DOHH2 (cell line): ENCODE results near the gene C3orf20.

Experiments used
- H3F3A ChIP-seq: fragments of 200-600 bp; sonication (generic), shearing (Covaris generic); 2 replicates; pipeline ENCODE4 v1.6.0; 2016; ENCODE audit warnings: antibody characterized with exemption, mild to moderate bottlenecking; ENCODE audit not compliant: control insufficient read depth, insufficient read depth
- H3K27ac ChIP-seq: fragments of 200-600 bp; sonication (generic); 2 replicates; pipeline ENCODE4 v1.5.1; 2014; ENCODE audit warnings: low read depth, mild to moderate bottlenecking, low read length, moderate library complexity
- H3K27me3 ChIP-seq: fragments of 200-600 bp; sonication (generic); 2 replicates; pipeline ENCODE4 v1.6.1; 2014; ENCODE audit warnings: mild to moderate bottlenecking, low read length, mixed read lengths; ENCODE audit not compliant: control insufficient read depth
- H3K36me3 ChIP-seq: fragments of 200-600 bp; sonication (generic); 2 replicates; pipeline ENCODE4 v1.6.1; 2014; ENCODE audit warnings: mild to moderate bottlenecking, low read length, moderate library complexity, mixed read lengths; ENCODE audit not compliant: control insufficient read depth
- H3K4me1 ChIP-seq: fragments of 200-600 bp; sonication (generic); 2 replicates; pipeline ENCODE4 v1.6.1; 2014; ENCODE audit warnings: mild to moderate bottlenecking, low read length, mixed read lengths; ENCODE audit not compliant: control insufficient read depth
- H3K4me2 ChIP-seq: fragments of 200-600 bp; sonication (generic); 2 replicates; pipeline ENCODE4 v1.6.0; 2014; ENCODE audit warnings: mild to moderate bottlenecking, low read length, moderate library complexity
- H3K4me3 ChIP-seq: fragments of 200-600 bp; sonication (generic); 2 replicates; pipeline ENCODE4 v1.5.1; 2014; ENCODE audit warnings: mild to moderate bottlenecking, low read length, mixed read lengths
- H3K79me2 ChIP-seq: fragments of 200-600 bp; sonication (generic); 2 replicates; pipeline ENCODE4 v1.6.1; 2014; ENCODE audit warnings: mild to moderate bottlenecking, low read length, mixed read lengths; ENCODE audit not compliant: control insufficient read depth
- H3K9me2 ChIP-seq: fragments of 200-600 bp; sonication (generic); replicated peaks from 2 replicates; pipeline ENCODE4 v1.6.1; 2014; ENCODE audit warnings: mild to moderate bottlenecking, low read length, mixed read lengths; ENCODE audit not compliant: control insufficient read depth
- H3K9me3 ChIP-seq: fragments of 200-600 bp; sonication (generic); 2 replicates; pipeline ENCODE4 v1.6.1; 2014; ENCODE audit warnings: antibody characterized with exemption, low read length, mixed read lengths; ENCODE audit not compliant: control insufficient read depth, insufficient read depth
- H4K20me1 ChIP-seq: fragments of 200-600 bp; sonication (generic); 2 replicates; pipeline ENCODE4 v1.6.0; 2014; ENCODE audit warnings: low read depth, mild to moderate bottlenecking, antibody characterized with exemption, low read length, moderate library complexity; ENCODE audit not compliant: control insufficient read depth, insufficient read depth
- EZH2phosphoT487 ChIP-seq: fragments of 200-600 bp; sonication (generic); IDR thresholded peaks from 2 replicates; pipeline ENCODE4 v1.6.1; 2017; ENCODE audit warnings: borderline replicate concordance, mild to moderate bottlenecking, antibody characterized with exemption, low read length, moderate library complexity, mixed read lengths
- TF ChIP-seq, protein P1 (sequence below): fragments of 200-600 bp; sonication (generic); IDR thresholded peaks from one replicate; pipeline ENCODE4 v1.5.1; 2014; ENCODE audit warnings: antibody characterized with exemption, mild to moderate bottlenecking, low read depth, low read length; ENCODE audit not compliant: poor library complexity, severe bottlenecking

Gene C3orf20

DNA sequence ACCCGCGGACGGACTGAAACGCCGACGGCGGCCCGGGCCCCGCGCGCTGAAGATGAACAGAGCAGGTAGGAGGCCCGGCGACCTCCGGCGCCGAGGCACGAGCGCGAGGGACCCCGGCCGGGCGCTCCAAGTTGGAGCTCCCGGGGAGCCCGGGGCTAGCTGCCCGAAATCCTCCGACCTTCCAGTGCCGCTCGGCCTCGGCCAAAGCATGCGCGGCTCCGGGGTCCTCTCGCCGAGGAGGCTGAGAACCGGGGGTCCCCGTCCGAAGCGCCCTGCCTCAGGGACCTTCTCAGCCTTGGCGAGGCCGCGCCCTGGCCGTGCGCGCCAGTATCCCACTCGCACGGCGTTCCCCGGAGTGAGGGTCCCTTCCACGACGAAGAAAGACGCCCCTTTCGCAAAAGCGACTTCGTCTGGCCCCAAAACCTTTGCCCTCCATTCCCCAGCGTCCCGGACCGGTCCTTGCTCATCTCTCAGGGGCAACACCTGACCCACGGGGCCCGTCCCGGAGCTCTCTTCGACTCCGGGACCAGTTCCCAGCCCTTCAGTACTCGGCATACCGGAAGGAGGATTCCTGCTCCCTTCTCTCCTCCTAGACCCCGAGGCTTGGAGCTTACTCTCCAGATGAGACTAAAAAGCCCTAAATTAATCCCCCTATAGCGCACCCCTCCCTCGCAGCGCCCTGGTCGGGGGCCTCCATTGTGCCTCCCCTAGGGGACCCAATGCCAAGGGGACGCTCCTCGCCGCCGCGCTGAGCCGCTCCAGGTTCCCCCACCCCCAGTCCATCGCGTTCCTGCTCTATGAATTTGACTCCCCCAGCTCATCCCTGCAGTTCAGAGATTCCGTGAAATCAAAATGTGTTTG is 136.1 kb downstream of the C3orf20 start:
- Histone ChIP-seq H3K4me2 (no peak overlapping the region), H4K20me1 (no peaks in the 10 kb centered on the region), H3K9me3 (no peaks in the 10 kb centered on the region), H3K36me3 (no peaks in the 10 kb centered on the region), H3F3A (no peaks in the 10 kb centered on the region), H3K9me2 (no peaks in the 10 kb centered on the region), H3K27ac (no peak overlapping the region), H3K4me3 (no peak overlapping the region), H3K27me3 (peaks cover 17% of the 10 kb centered on the region), H3K4me1 (no peaks in the 10 kb centered on the region), H3K79me2 (no peaks in the 10 kb centered on the region)
- no peak for TF ChIP-seq EZH2phosphoT487
- TF ChIP-seq, protein P1, sequence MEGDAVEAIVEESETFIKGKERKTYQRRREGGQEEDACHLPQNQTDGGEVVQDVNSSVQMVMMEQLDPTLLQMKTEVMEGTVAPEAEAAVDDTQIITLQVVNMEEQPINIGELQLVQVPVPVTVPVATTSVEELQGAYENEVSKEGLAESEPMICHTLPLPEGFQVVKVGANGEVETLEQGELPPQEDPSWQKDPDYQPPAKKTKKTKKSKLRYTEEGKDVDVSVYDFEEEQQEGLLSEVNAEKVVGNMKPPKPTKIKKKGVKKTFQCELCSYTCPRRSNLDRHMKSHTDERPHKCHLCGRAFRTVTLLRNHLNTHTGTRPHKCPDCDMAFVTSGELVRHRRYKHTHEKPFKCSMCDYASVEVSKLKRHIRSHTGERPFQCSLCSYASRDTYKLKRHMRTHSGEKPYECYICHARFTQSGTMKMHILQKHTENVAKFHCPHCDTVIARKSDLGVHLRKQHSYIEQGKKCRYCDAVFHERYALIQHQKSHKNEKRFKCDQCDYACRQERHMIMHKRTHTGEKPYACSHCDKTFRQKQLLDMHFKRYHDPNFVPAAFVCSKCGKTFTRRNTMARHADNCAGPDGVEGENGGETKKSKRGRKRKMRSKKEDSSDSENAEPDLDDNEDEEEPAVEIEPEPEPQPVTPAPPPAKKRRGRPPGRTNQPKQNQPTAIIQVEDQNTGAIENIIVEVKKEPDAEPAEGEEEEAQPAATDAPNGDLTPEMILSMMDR: no peak

DNA sequence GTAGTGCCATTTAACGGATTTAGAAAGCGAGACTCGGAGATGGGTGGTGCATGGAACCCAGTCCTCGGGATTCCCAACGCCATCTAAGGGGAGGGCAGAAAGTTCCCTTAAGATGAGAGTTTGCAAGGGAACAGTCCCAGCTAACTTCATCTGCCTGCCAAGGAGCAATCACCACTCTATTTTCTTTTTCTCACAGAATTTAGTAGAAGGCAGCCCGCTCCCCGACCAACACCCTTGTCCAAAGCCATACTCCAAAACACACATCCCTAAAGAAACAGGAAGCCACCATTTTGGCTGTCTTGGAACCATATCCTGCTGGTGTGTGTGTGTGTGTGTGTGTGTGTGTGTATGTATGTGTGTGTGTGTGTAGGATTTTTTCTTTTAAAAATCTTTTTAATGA is 136.7 kb downstream of the C3orf20 start:
- H3K27me3 ChIP-seq: peaks cover 12% of the 10 kb centered on the region
- no peak overlapping the region for H3K4me3 ChIP-seq

DNA sequence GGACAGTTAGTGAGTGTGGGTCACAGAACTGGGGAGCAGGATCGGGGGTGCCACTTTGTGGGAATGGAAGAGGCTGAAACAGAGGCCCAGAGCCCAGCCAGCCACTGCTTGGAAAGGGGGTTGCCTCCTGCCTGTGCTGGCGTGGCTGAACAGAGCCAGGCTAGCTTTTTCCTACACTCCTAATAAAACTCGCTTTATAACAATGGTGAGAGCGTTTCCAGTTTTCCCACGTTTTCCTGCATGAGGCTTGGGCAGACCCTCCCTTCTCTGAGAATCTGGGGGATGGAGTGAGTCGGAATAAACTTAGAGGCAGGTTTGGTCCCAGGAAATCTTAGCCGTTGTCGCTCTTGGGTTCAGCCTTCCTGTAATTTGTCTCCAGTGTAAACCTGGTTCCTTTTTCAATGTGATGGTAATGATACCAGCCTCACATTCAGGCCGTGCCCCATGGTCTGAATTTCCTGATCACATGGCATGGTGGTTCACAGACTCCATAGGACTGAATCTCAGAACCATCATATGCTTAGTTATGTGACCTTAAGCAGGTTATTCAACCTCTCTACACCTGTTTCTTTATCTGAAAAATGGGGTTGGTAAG is 137.4 kb downstream of the C3orf20 start:
- Histone ChIP-seq H3K27ac (no peak overlapping the region), H4K20me1 (no peaks in the 10 kb centered on the region), H3K4me3 (no peak overlapping the region), H3K36me3 (no peaks in the 10 kb centered on the region), H3K9me3 (no peaks in the 10 kb centered on the region), H3K79me2 (no peaks in the 10 kb centered on the region), H3K9me2 (no peaks in the 10 kb centered on the region), H3F3A (no peaks in the 10 kb centered on the region), H3K4me1 (no peaks in the 10 kb centered on the region), H3K27me3 (peaks cover 12% of the 10 kb centered on the region), H3K4me2 (no peak overlapping the region)
- TF ChIP-seq EZH2phosphoT487: no peak
- TF ChIP-seq, protein P1: no peak

More for the DNA sequence above, 136.7 kb downstream of the C3orf20 start:
- H4K20me1 ChIP-seq: no peaks in the 10 kb centered on the region
- no peaks in the 10 kb centered on the region for H3K9me2 ChIP-seq
- H3K4me1 ChIP-seq: no peaks in the 10 kb centered on the region
- H3K9me3 ChIP-seq: no peaks in the 10 kb centered on the region
- no peaks in the 10 kb centered on the region for H3K79me2 ChIP-seq
- no peaks in the 10 kb centered on the region for H3F3A ChIP-seq
- no peaks in the 10 kb centered on the region for H3K36me3 ChIP-seq
- TF ChIP-seq EZH2phosphoT487: no peak
- TF ChIP-seq, protein P1: no peak
- H3K27ac ChIP-seq: no peak overlapping the region
- H3K4me2 ChIP-seq: no peak overlapping the region
